LNCaP clone FGC (cell line): ENCODE data around the gene EPS8L3.

Experiments used
- DNase-seq: peaks from one replicate; pipeline ENCODE4 v3.0.0-alpha.2; 2011; ENCODE audit warnings: low read depth
- H3K4me3 ChIP-seq: 2 replicates; pipeline ENCODE4 v1.5.1; 2011; ENCODE audit warnings: mild to moderate bottlenecking, low read depth, low read length, control low read depth
- CTCF ChIP-seq: IDR thresholded peaks from 2 replicates; pipeline ENCODE4 v1.5.1; 2012; ENCODE audit warnings: mild to moderate bottlenecking; ENCODE audit not compliant: control insufficient read depth, insufficient read depth; ENCODE audit errors: extremely low read depth

The EPS8L3 gene

DNA sequence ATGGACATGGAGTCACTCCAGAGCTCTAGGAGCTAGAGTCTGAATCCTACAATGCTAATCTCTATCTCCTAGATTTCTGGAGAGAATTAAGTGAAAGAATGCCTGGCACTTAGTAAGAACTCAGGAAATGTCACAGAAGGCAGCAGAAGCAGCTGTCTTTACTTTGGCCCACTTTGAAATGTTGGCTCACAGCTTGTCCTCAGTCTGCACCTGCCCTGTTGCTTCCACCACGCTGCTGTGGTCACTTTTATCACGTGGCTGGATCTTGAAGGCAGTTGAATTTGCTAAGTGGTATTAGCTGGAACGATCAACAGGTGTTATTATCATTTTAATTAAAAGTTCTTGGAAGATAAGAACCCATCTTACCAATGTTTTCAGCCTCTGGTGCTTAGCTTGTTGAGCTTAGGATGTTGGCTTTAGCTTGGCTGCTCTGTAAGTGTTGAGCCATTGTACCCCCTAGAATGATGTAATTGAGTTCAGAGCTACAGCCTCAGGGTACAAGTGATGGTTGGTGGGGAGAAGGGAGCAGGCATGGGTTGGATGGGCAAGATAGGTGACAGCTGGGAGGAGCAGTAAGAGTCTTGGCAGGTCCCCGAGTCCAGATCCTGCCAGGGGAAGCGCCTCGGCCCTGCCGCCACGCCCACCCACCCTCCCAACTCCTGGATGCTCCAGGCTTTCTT lies 41.9 kb upstream of the EPS8L3 start:
- H3K4me3 ChIP-seq, result no peak overlapping the region
- DNase-seq, result no peak
- no peak for TF ChIP-seq CTCF

GRCh38 chr1:109804660-109805059 lies 40.9 kb upstream of the EPS8L3 start:
- no peak overlapping the region for H3K4me3 ChIP-seq
- TF ChIP-seq CTCF, result no peak
- no peak for DNase-seq

DNA sequence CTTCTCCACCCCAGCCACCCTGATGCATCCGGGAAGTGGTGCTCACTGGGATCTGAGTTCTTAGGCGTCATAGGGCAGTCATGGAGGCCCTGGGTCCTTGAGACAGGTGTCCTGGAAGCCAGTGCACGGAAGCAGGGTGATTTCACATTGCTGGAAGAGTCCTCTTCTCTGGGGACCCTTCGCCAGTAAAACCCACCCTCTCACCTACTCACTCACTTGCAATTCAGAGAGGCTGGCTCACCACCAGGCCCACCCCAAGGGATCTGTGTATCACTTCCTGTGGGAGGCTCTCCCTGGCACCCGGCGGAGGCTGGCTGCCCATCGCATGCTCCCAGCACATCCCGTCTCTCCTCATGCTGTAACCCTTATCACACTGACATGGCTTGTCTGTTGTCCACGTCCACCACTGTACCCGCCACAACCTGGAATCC lies 40.2 kb upstream of the EPS8L3 start:
- no peak for DNase-seq
- no peak for TF ChIP-seq CTCF

DNA sequence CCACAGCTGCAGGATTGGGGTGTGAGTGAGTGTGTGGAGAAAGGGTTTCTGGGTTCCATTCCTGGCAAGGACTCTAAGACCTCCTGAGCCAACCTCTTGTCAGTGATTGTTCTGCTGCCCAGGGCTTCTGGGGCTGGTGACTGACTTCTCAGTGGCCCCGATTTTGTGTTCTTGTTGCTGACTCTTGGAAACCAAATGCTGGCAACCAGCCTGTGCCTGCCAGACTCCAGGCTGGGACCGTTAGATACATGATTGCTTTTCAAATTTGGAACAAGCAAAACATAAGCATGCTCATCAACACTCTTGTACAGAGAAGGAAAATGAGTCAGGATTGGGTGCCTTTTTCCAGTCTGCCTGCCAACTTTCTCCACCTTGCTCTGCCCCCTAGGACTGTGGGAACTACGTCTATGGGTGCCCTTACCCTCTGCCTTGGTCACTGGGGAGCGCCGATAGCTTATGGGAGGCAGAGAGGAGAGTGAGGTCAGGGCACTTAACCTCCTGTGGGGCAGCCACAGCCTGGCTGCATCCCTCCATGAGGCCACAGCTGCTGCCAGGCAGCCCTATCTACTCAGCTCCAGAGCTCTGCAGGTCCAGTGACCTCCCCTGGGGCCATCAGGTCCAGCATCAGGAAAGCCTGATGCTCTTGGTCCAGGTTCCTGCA lies 39.3 kb upstream of the EPS8L3 start:
- DNase-seq, result no peak
- H3K4me3 ChIP-seq, result no peak overlapping the region
- TF ChIP-seq CTCF, result no peak

More for the DNA sequence above, 40.2 kb upstream of the EPS8L3 start:
- H3K4me3 ChIP-seq, result no peak overlapping the region

GRCh38 chr1:109802136-109802900 lies 38.6 kb upstream of the EPS8L3 start:
- TF ChIP-seq CTCF, result no peak
- DNase-seq, result no peak
- no peak overlapping the region for H3K4me3 ChIP-seq

- TF ChIP-seq CTCF, result no peak
- DNase-seq, result no peak
- no peak overlapping the region for H3K4me3 ChIP-seq
Measured at GRCh38 chr1:109801791-109802135, 38.0 kb upstream of the EPS8L3 start.

DNA sequence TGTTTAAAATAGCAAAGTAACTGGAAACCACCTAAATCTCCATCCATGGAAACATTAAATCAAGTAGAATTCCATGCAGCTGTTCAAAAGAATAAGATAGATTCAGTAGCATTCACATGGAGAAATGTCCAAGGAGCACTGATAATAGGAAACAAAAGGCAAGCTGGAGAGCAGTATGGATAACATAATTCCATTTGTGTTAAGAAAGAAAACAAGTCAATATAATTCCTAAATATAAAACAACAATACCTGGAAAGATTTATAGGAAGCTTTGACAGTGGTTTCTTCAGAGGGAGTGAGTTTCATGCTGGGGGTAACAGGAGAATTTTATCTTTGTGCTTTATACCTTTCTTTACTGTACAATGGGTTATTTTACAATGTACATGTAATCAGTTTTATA lies 36.6 kb upstream of the EPS8L3 start:
- TF ChIP-seq CTCF, result no peak
- DNase-seq, result no peak
- H3K4me3 ChIP-seq, result no peak overlapping the region
